Activated T-cell treated with anti-CD3 and anti-CD28 coated beads, Interleukin-2, amount 50 U/mL, for 1 hour (primary cell): ENCODE measurements around the gene CATSPERD.
A peak's percentile ranks its signal among the peaks of the same experiment; 100 is the strongest.
"Not testable (repeated sequence)": the region's sequence is repeated elsewhere in the genome, so short reads cannot be mapped to it uniquely, and the experiment has no call there.

Experiments
- DNase-seq: peaks from one replicate; pipeline ENCODE4 v3.0.0-alpha.2; 2020

Gene CATSPERD

DNA sequence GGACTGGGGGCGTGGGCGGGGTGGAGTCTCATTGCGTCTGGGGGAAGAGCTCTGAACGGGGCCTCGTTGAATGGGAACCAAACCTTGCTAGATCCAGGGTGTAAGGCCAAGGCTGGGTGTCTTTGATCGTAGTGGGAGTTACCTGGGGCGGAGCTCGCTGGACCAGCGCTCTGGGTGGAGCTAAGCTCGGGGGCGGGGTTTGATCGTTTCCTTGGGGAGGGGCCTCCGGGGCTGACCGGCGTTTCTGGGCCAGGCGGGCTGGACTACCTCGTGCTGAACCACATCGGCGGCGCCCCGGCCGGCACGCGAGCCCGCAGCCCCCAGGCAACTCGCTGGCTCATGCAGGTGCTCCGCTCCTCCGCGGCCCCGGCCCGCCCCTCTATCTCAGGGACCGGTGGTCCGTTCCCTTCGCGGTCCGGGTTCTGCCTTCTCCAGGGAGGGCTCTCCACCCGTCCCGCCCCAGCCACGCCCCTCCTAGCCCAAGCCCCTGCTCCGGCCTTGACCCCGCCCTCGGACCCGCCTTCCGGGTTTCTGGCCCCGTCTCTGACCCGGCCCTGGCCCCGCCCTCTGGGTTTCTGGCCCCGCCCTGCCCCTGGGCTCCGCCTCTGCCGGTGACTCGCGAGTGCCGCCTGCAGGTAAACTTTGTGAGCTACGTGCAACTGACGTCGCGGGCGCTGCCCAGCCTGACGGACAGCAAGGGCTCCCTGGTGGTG, 33.6 kb upstream of the CATSPERD start:
- DNase-seq = peak; percentile 96

DNA sequence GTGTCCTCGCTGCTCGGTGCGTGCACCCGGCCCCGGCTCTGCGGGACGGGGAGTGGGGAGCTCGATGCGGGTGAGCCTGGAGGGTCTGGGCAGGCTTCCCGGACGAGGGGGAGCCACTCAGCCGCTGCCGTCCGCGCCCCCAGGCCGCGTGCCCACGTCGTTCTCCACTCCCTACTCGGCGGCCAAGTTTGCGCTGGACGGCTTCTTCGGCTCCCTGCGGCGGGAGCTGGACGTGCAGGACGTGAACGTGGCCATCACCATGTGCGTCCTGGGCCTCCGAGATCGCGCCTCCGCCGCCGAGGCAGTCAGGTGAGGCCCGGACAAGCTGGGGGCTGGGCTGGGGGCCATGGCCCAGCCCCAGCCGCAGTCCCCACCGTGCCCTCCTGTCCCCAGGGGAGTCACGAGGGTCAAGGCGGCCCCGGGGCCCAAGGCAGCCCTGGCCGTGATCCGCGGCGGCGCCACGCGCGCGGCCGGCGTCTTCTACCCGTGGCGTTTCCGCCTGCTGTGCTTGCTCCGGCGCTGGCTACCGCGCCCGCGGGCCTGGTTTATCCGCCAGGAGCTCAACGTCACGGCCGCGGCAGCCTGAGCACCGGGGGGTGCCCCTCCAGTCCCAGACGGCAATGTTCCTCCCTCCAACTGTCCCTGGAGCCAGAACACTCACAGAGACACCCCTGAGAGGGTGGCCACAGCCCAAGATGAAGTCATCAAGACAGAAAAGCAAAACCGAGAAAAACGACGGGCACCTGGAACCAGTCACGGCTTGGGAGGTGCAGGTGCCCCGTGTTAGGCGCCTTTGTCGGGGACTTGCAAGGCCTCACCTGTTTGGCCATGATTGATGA, 32.9 kb upstream of the CATSPERD start:
- no peak for DNase-seq

DNA sequence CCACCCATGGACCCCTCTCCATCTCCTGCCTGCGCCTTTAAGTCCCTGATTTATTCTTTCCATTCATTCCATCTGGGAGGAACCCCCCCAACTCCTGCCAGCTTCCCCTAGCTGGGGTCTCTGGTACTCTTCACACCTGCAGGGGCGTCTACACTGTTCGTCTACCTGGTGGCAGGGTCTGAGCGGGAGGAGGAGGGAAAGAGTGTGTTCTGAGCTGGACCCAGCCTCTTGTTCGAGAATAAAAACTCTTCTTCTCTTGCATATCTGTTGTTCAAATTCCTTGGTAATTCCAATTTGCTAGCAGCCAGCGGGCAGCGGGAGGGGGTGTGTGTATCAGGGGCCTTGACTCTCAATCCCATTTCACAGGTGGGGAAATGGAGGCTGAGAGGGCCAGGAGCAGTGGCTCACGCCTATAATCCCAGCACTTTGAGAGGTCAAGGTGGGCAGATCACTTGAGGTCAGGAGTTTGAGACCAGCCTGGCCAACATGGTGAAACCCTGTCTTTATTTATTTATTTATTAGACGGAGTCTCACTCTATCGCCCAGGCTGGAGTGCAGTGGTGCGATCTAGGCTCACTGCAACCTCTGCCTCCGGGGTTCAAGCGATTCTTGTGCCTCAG, 32.1 kb upstream of the CATSPERD start:
- not testable (repeated sequence) for DNase-seq

DNA sequence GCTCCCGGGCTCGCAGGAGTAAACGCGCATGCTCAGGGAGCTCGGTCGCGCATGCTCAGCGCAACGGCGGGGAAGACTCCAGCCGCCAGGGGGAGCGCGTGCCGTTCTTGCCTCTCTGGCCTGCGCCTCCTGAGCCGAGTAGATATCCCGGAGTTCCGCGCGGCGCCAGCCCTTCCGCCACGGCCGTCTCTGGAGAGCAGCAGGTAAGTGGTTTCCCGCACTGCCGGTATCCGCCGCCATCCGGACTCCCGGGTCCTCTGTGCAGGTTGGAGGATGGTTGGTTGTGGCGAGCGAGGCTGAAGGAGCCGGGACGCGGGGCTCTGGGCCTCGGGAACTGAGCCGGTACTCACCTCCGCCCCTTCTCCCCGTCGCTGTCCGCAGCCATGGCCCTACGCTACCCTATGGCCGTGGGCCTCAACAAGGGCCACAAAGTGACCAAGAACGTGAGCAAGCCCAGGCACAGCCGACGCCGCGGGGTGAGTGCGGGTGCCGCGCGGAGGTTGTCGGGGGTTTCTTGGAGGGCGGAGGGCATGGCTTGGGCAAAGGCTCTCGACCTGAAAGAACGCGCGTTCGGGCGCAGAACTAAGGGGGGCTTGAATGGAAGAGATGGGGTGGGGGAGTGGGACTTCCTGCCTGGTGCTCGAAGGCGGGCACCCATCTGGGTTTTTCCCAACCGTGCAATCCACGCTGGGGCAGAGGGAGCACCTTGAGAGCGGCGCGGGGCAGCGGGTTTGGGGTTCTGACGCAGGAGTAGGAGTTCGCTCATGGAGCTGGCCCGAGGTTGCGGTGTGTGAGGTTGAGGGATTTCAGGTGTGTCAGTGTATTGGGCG, 30.1 kb upstream of the CATSPERD start, which contains the start of gene RPL36:
TSS of gene RPL36 (plus strand) at position 171 of the 830 bp plus-strand sequence. CDS start at position 384, 213 bp downstream.
- DNase-seq = peak; percentile 100

DNA sequence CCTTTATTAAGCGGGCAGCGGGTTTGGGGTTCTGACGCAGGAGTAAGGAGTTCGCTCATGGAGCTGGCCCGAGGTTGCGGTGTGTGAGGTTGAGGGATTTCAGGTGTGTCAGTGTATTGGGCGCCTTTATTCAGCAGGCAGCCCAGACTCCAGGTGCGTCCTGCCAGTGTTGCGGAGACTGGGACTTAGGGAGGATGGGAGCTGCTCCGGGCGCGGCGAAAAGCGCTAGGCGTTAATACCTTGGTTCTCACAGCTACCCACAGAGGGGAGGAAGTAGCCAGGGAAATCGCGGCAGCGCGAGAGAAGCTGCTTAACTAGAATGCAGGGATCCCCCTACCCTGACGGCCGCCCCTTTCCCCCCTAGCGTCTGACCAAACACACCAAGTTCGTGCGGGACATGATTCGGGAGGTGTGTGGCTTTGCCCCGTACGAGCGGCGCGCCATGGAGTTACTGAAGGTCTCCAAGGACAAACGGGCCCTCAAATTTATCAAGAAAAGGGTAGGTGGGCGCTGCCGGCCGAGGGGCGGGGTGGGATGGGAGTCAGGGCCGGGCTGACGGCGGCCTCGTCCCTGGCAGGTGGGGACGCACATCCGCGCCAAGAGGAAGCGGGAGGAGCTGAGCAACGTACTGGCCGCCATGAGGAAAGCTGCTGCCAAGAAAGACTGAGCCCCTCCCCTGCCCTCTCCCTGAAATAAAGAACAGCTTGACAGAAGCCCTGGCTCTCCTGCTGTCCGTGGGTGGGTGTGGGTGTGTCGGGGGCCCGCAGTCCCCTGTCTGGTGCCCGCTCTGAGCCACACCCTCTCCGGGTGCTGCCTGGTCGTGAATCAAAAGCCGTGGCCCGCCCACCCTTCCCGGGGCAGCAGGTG, 29.2 kb upstream of the CATSPERD start:
- peak; percentile 57 for DNase-seq

DNA sequence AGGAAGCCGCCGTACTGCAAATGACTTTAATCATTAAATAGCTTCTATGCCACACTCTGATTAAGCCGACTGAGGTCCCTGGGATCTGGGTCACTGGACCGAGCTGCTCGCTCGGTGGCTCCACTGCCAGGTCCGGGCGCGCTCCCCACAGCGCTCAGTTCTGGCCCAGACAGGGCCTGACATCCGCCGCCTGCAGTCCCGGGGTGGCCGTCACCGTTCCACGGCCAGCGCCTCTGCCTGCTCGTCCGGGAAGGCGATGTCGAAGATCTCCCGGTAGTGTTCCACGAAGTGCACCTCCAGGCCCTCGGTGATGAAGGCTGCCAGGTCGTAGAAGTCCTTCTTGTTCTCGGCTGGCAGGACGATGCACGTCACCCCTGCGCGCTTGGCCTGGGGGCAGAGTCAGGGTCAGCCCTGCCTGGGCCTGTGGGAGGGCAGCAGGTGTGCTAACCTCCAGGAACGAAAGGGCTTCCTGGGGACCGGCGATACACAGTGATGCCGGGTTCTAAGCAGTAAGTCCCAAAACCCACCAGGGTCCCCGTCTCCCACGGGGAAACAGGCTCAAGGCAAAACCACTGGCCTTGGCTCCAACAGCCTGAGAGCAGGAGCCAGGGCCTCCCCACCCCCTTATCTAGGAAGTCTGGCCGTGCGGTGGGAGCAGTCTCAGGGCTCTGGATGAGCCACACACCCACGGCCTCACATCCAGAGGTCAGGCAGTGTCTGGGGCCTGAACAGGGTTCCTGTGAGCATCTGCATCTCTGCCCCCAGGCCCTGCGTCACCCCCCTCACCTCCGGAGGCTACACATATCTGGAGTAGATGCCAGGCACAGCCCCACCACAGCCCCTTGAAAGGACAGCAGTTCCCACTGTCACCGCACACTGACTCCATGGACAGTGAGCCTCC, 28.4 kb upstream of the CATSPERD start:
- no peak for DNase-seq

DNA sequence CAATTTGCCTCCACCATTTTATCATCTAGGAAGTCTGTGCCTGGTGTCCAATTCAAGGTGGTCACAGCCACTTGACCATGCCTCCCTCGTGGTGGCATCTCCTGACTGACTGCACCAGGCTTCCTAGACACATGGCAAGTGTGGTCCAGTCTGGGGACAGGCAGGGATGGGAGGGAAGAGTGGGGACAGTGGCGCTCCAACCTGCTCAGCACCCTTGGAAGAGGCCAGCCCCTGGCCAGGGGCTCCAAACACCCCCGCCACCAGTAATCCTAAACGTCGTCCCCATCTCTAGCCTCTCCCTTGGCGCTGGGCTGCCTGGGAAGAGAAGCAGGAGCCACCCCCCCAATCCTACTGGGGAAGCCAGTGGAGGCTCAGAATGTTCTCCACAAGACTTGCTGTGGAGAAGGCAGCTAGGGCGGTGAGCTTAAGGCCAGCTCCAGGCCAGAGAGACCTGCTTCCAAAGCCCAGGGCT, 27.7 kb upstream of the CATSPERD start:
- no peak for DNase-seq

DNA sequence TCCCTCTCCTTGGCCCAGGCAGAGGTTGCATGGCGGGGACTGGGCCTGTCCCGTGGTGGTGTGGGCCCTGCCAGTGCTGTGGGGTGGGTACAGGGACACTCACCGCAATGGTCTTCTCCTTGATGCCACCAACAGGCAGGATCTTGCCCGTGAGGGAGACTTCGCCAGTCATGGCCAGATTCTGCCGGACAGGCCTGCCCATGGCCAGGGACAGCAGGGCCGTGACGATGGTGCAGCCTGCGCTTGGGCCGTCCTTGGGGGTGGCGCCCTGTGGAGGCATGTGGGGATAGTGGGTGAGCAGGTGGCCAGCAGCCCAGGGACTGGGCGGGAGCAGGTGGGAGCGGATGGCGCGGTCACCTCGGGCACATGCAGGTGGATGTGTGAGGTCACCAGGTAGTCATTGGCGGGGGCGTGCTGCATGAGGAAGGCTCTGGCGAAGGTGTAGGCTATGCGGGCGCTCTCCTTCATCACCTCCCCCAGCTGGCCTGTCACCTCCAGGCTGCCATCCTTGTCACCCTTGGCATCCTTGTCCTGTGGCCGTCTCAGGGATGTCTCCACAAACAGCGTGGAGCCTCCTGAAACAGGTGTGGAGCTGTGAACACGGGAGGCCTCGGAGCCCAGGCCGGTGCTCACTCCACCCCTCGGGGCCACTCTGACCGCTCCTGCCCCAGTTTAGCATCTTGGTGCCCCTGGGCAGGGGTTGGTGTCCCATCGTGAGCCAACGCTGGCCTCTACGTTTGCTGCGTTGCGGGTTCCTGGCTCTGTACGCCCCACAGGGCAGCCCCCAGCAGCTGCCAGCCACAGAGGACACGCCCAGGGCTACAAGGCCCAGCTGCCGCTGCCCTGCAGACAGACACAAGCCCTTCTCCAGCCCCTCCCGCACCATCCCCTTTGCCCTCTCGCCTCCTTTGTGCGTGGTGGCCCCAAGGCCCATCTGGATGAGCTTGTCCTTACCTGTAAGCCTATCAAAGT, 27.0 kb upstream of the CATSPERD start:
- DNase-seq = no peak

DNA sequence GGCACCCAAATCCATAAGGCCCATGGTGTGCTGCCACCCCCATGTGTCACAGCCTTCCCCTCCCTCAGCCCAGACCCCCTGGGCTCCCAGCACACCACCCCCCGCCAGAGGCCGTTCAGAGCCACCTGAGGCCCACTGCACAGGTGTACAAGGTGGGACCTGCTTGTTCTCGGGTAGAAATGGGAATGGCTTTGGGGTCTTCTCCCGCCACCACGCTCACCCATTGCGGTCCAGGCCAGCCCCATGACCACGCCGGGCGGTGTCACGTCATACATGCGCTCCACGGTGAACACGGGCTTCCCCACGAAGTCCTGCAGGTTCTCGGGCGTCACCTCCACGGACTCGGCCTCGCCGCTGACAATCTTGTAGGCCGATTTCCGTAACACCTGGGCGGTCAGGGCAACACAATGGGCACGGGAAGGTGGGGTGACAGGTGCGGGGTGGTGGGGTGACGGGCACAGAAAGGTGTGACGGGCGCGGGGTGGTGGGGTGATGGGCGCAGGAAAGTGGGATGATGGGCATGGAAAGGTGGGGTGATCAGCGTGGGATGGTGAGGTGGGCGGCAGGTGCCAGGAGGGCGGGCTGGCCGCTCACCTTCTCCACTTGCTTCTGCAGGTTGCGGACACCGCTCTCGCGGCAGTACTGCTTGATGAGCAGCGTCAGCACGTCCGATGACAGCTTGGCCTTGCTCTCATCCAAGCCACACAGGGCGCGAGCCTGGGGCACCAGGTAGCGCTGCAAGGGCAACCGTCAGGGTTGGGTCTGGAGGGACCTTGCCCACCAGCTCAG, 26.1 kb upstream of the CATSPERD start:
- DNase-seq = no peak

DNA sequence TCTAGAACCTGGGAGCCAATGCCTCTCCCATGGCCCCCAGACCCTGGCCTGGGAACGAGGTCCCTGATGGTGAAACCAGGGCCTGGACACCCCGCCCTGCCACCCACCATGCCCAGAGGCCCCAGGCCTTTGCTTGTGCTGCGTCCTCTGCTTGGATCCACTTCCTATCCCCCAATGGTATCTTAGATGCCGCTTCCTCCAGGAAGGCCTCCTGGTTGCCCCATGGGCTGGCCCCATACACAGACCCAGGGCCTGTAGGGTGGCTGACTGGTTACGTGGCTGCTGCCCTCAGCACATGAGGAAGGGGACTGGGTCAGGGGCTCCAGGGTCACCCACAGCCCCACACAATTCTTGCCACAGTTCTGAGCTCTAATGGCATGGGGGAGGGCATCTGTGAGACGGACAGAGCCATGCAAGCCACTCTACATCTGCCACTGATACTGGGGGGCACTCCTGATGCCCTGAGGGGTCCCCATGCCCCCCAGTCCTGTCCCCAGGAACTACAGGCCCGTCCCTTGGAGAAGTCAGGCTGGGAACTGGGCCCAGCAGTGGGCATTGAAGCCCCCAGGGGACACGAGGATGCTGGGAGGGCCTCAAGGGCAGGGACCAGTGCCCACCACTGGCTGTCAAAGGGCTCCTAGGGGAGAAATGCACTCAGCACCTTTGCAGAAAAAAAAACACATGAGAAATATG, 25.3 kb upstream of the CATSPERD start:
- no peak for DNase-seq

DNA sequence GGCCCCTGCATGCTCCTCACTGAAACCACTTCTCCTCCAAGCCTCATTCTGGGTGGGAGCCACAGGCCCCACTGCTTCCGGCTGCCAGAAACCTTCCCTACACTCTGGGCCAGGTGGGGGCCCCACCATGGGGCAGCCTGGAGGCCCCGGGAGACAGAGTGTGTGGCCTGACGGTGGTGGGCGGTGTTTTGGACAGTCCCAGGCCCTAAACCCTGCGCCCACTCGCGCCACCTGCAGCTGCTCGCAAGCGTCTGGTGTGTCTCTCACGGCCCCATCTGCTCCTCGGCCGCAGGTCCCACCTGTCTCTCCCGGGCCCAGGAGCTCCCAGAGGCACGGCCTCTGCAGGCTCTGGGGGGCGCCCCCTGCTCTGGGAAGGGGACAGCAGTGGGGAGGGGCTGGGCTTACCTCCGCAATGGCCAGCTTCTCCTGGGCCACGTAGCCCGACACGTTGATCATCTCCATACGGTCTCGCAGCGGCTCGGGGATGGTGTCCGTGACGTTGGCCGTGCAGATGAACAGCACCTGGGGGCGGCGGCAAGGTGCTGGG, 24.7 kb upstream of the CATSPERD start:
- DNase-seq = no peak

DNA sequence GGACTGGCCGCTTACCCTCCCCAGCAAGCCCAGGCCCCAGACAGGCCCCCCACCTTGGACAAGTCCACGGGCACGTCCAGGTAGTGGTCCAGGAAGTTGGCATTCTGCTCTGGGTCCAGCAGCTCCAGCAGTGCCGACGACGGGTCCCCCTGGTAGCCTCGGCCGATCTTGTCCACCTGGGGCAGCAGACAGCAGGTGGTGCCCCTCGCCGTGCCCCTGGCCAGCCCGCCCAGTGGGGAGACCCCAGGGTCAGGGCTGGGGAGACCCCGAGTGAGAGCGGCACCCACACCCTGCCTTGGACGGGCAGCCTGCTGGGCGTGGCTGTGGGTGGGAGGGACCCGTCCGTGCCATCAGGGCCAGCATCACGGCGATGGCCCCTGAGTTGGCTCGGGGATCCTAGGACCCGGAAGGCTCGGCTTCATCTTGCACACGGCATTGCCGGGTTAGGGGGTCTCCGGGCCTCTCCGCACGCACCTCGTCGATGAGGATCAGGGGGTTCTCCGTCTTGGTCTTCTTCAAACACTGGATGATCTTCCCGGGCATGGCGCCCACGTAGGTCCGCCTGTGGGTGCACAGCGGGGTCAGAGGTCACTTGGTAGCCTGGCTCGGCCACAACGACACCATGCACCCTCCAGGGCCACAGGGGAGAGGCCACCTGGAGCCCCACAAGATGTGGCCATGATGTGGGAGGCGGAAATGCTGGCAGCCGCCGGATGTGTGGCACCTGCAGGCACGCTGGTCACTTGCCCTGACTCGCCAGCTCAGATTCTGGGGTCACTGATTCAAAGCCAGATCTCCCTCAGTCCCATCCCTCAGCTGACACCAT, 24.0 kb upstream of the CATSPERD start:
- no peak for DNase-seq

DNA sequence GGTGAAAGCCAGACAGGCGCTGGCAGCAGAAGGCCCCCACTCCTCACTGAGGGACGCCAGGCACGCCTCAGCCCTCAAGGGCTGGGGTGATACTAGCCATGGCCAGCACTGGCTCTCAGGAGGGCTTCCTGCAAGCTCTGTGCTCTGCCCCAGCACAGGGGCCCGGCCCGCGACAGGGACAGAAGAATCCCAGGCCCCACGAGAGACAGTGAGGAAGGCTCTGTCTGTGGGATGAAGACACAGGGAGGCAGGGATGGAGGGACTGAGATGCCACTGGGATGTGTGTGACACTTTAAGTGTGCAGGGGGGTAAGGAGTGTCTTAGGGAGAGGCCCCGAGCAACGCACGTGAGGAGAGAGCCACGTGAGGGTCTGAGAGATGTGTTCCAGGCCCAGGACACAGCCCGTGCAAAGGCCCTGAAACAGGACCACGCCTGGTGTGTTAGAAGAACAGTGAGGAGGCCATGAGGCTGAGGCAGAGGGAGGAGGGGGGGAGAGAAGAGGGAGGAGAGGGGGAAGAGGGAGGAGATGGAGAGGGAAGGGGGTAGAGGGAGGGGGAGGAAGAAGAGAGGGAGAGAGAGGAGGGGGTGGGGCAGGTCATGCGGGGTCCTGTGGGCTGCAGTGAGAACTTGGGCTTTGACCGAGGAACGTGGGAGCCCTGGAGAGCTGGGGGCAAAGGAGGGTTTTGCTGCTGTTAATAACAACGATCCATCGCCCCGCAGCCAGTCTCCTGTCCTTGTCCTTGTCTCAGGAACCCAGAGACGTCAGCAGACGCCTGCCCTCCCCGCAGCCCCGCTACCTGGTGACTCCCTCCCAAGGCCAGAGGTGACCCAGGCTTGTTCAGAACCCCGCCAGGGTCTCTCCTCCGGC, 23.2 kb upstream of the CATSPERD start:
- no peak for DNase-seq

DNA sequence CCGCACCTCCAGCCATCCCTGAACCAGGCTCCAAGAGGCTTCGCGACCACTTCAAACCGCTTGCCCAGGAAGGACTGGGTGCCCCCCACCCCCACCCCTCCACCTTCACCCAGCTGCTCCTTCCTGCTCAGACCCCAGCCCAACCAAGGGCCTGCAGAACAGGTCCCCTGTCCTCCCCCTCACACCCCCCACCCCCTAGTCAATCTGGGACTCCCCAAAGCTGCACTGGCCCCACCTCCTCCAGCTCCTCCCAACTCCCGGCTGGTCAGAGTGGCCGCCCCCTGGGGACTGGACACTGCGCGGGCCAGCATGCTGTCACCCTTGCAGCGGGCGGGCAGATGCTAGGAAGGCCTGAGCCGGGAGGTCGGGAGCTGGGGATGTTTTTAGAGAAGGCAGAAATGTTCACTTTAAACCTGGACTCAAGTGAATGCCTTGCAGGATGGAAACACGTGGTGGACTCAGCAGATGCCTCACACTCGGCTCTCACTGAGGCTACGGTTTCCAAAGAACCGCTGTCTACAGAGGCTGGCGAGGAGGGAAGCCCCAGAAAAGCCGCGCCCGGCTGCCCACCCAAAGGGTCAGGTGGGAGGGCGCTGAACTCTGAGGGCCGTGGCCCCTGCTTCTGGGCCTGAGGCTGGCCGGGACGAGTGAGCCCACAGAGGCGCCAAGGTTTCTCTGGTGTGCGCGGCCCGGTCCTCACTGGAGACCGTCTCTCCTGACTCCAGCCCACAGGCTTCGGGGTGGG, 22.4 kb upstream of the CATSPERD start:
- DNase-seq = no peak
